ENCODE measurements around the gene TBC1D32.

- TF ChIP-seq CTCF (IDR thresholded peaks at IDR 0.05; ENCODE audit: insufficient read depth, low read depth, low read length), result no peak
- no peak for TF ChIP-seq EZH2 (IDR thresholded peaks at IDR 0.05; ENCODE audit: insufficient read depth, low read length)
These were observed 1.1 kb upstream of the TBC1D32 start for GRCh38 chr6:121335087-121336008.

All from astrocyte (in vitro differentiated cells and primary cell).